ENCODE measurements around the gene RTN3. TPM values are rescaled to one million over a fixed set of nuclear protein-coding genes. Genes with fewer than 3 reads are reported as not detected.
A peak's percentile ranks its signal among the peaks of the same experiment; 100 is the strongest.

RTN3 gene
- total and polyA plus RNA-seq, 9 of the 15 experiments (the other 6 are each of a cell fraction or from before 2014, with no cell fraction given) = 41.6 to 169 (median 93.5) TPM

DNA sequence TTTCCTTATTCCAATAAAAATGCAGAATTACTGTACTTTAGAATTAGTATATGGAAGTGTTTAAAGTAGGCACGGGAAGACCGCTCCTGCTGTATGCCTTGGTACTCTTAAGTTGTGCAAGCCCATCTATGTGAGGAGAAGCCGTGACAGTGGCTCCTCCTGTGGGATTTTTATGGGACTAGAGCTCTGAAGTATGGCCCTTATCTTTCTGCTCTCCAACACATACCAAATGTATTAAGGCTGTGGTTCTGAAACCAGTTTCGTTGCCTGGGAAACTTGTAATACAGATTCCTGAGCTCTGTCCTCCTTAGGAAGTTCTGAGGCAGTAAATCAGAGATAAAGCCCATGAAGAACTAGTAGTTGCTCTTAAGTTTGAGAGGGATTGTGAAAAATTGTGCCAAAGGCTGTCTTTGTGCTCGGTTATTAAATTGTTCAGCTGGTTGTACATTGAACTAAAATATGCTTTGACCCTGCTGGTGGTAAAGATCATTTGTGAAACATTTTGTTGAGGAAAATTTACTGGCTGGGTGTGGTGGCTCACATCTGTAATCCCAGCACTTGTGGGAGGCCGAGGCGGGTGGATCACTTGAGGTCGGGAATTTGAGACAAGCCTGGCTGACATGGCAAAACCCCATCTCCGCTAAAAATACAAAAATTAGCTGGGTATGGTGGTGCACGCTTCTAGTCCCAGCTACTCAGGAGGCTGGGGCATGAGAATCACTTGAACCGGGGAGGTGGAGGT lies 29.3 kb downstream of the RTN3 start (continued):
- no peak for TF ChIP-seq RHOXF2B (CRISPR knock-in tag; conservative IDR thresholded peaks at IDR 0.05)
- TF ChIP-seq MIER1 (IDR thresholded peaks at IDR 0.05; ENCODE audit: low read depth) = no peak
- no peak for TF ChIP-seq ZNF311 (CRISPR knock-in tag; IDR thresholded peaks at IDR 0.05)
- no peak for TF ChIP-seq ZBTB17 (CRISPR knock-in tag; IDR thresholded peaks at IDR 0.05)
- no peak for TF ChIP-seq ZNF695 (CRISPR knock-in tag; IDR thresholded peaks at IDR 0.05)
- TF ChIP-seq EP300 (IDR thresholded peaks at IDR 0.05; ENCODE audit: low read length) = no peak
- no peak for TF ChIP-seq HLTF (IDR thresholded peaks at IDR 0.05)
- TF ChIP-seq RFX1 (IDR thresholded peaks at IDR 0.05) = peak; percentile 78
- no peak for TF ChIP-seq ARID2 (IDR thresholded peaks at IDR 0.05)
- no peak for TF ChIP-seq ZNF780A (CRISPR knock-in tag; IDR thresholded peaks at IDR 0.05)
- TF ChIP-seq, protein P1, sequence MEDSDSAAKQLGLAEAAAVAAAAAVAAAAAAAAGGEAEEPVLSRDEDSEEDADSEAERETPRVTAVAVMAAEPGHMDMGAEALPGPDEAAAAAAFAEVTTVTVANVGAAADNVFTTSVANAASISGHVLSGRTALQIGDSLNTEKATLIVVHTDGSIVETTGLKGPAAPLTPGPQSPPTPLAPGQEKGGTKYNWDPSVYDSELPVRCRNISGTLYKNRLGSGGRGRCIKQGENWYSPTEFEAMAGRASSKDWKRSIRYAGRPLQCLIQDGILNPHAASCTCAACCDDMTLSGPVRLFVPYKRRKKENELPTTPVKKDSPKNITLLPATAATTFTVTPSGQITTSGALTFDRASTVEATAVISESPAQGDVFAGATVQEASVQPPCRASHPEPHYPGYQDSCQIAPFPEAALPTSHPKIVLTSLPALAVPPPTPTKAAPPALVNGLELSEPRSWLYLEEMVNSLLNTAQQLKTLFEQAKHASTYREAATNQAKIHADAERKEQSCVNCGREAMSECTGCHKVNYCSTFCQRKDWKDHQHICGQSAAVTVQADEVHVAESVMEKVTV (CRISPR knock-in tag; IDR thresholded peaks at IDR 0.05) = no peak
- TF ChIP-seq XRCC5 (IDR thresholded peaks at IDR 0.05; ENCODE audit: low read depth, low read length) = no peak
- peak; percentile 68 for TF ChIP-seq CTBP1 (IDR thresholded peaks at IDR 0.05; ENCODE audit: borderline replicate concordance)
- TF ChIP-seq AFF4 (CRISPR knock-in tag; IDR thresholded peaks at IDR 0.05) = no peak
- TF ChIP-seq THRA (IDR thresholded peaks at IDR 0.05) = no peak
- no peak for TF ChIP-seq HNRNPK (IDR thresholded peaks at IDR 0.05; ENCODE audit: low read depth, low read length, poor library complexity, severe bottlenecking)
- peak; percentile 72; the same call in 1 of the 2 replicates for TF ChIP-seq ZKSCAN8 (CRISPR knock-in tag; IDR thresholded peaks at IDR 0.05)
- TF ChIP-seq GATA2 (CRISPR knock-in tag; IDR thresholded peaks at IDR 0.05) = peak; percentile 34; the same call in 1 of the 2 replicates
- 0 out of 2 replicates have a peak, but pooled peaks have one; percentile 13 for TF ChIP-seq ADNP (tag; IDR thresholded peaks at IDR 0.05)
- TF ChIP-seq ZFP30 (CRISPR knock-in tag; IDR thresholded peaks at IDR 0.05; ENCODE audit: borderline replicate concordance) = no peak

All from K562 (cell line).